HEK293T (cell line): ENCODE data around the gene FAM107B.

ENCODE experiments used
- CTCF ChIA-PET: fragments of 350-600 bp; formaldehyde crosslinking; extraction: SDS; loops from one replicate; lab custom pipeline; 2021; ENCODE audit warnings: antibody characterized with exemption, inconsistent platforms; lab: Yijun Ruan, JAX
- POLR2A ChIA-PET: fragments of 350-600 bp; formaldehyde crosslinking; extraction: SDS; loops from one replicate; lab custom pipeline; 2020; ENCODE audit warnings: antibody characterized with exemption, inconsistent platforms; lab: Yijun Ruan, JAX
- DNase-seq: peaks from one replicate; pipeline ENCODE4 v3.0.0; 2012; ENCODE audit warnings: mixed read lengths; ENCODE audit errors: extremely low spot score
- ARNT ChIP-seq: fragments of 450-650 bp; IDR thresholded peaks from 2 replicates; pipeline ENCODE4 v1.6.1; 2017; ENCODE audit warnings: mild to moderate bottlenecking
- BHLHE40 ChIP-seq: fragments of 450-650 bp; IDR thresholded peaks from 2 replicates; pipeline ENCODE4 v1.6.1; 2016; ENCODE audit warnings: mild to moderate bottlenecking, moderate library complexity, borderline replicate concordance
- CTBP1 ChIP-seq: fragments of 450-650 bp; IDR thresholded peaks from 2 replicates; pipeline ENCODE4 v1.6.1; 2016; ENCODE audit warnings: borderline replicate concordance
- ELF4 ChIP-seq: fragments of 450-650 bp; IDR thresholded peaks from 2 replicates; pipeline ENCODE4 v1.6.1; 2017; ENCODE audit warnings: antibody characterized with exemption
- FOXA1 ChIP-seq: fragments of 450-650 bp; IDR thresholded peaks from 2 replicates; pipeline ENCODE4 v1.6.1; 2016; ENCODE audit warnings: mild to moderate bottlenecking
- FOXK2 ChIP-seq: fragments of 450-650 bp; IDR thresholded peaks from 2 replicates; pipeline ENCODE4 v1.6.1; 2016; ENCODE audit warnings: mild to moderate bottlenecking
- FOXM1 ChIP-seq: fragments of 450-650 bp; IDR thresholded peaks from 2 replicates; pipeline ENCODE4 v1.6.1; 2017; ENCODE audit warnings: mild to moderate bottlenecking, borderline replicate concordance
- HDGF ChIP-seq: fragments of 450-650 bp; IDR thresholded peaks from 2 replicates; pipeline ENCODE4 v1.6.1; 2017; ENCODE audit warnings: antibody characterized with exemption, borderline replicate concordance
- L3MBTL2 ChIP-seq: fragments of 450-650 bp; conservative IDR thresholded peaks from 2 replicates; pipeline ENCODE4 v1.6.1; 2016; ENCODE audit warnings: mild to moderate bottlenecking
- LEF1 ChIP-seq: fragments of 450-650 bp; IDR thresholded peaks from 2 replicates; pipeline ENCODE4 v1.6.1; 2017; ENCODE audit warnings: mild to moderate bottlenecking, borderline replicate concordance
- NFRKB ChIP-seq: fragments of 450-650 bp; IDR thresholded peaks from 2 replicates; pipeline ENCODE4 v1.6.1; 2016; ENCODE audit warnings: mild to moderate bottlenecking, moderate library complexity
- PKNOX1 ChIP-seq: fragments of 450-650 bp; IDR thresholded peaks from 2 replicates; pipeline ENCODE4 v1.6.1; 2016
- SP1 ChIP-seq: fragments of 450-650 bp; IDR thresholded peaks from 2 replicates; pipeline ENCODE4 v1.6.1; 2017
- SUZ12 ChIP-seq: fragments of 450-650 bp; IDR thresholded peaks from 2 replicates; pipeline ENCODE4 v1.6.1; 2016; ENCODE audit warnings: mild to moderate bottlenecking
- TARDBP ChIP-seq: fragments of 450-650 bp; IDR thresholded peaks from 2 replicates; pipeline ENCODE4 v1.6.1; 2016

Gene FAM107B

GRCh38 chr10:14560791-14561765, 213.6 kb downstream of the FAM107B start:
- ChIA-PET CTCF (no interaction called here), POLR2A (no interaction called here)
- no peak for DNase-seq
- TF ChIP-seq CTBP1 (no peak), ARNT (no peak), FOXK2 (no peak), PKNOX1 (no peak), FOXA1 (no peak), SUZ12 (no peak), FOXM1 (no peak), SP1 (no peak), ELF4 (no peak)

GRCh38 chr10:14560274-14560673, 214.4 kb downstream of the FAM107B start:
- TF ChIP-seq FOXM1 (no peak), L3MBTL2 (no peak), CTBP1 (no peak), TARDBP (no peak), NFRKB (no peak)
- POLR2A ChIA-PET: no interaction called here
- no peak for DNase-seq
- CTCF ChIA-PET: no interaction called here

GRCh38 chr10:14558025-14558424, 216.7 kb downstream of the FAM107B start:
- POLR2A ChIA-PET: no interaction called here

GRCh38 chr10:14557567-14557966, 217.1 kb downstream of the FAM107B start:
- CTCF ChIA-PET: interaction anchor here (1.1 kb wide), 2 partner anchors 14 to 17 kb away, joined by 3 read pairs; no protein-coding TSS in a partner anchor
- POLR2A ChIA-PET: no interaction called here
- no peak for DNase-seq
- TF ChIP-seq PKNOX1: no peak
- TF ChIP-seq ELF4: no peak
- no peak for TF ChIP-seq HDGF
- no peak for TF ChIP-seq NFRKB
- no peak for TF ChIP-seq SP1
- TF ChIP-seq LEF1: no peak
- TF ChIP-seq SUZ12: no peak
- TF ChIP-seq CTBP1: no peak
- TF ChIP-seq BHLHE40: no peak
- TF ChIP-seq FOXA1: no peak
- TF ChIP-seq L3MBTL2: no peak
- TF ChIP-seq FOXK2: no peak

More at GRCh38 chr10:14558025-14558424, 216.7 kb downstream of the FAM107B start:
- no peak for DNase-seq
- no peak for TF ChIP-seq SP1
- CTCF ChIA-PET: interaction anchor here (1.1 kb wide), 1 partner anchor 17 kb away, joined by 3 read pairs; no protein-coding TSS in a partner anchor

- DNase-seq: peak; percentile 49
- ChIA-PET CTCF (interaction anchor here (0.6 to 1.1 kb wide), 4 partner anchors 9 to 281 kb away, joined by 3 read pairs; partner anchors contain the start of gene CDNF), POLR2A (interaction anchor here (1.0 kb wide), 1 partner anchor 11 kb away, joined by 3 read pairs; no protein-coding TSS in a partner anchor)
- no peak for TF ChIP-seq ARNT
- TF ChIP-seq FOXK2: no peak
- no peak for TF ChIP-seq CTBP1
- TF ChIP-seq PKNOX1: peak; percentile 63
- no peak for TF ChIP-seq LEF1
Observed at GRCh38 chr10:14556285-14556956, 218.3 kb downstream of the FAM107B start.

GRCh38 chr10:14555807-14556206, 218.9 kb downstream of the FAM107B start:
- no peak for DNase-seq
- ChIA-PET CTCF (interaction anchor here (0.6 kb wide), 1 partner anchor 9 kb away, joined by 3 read pairs; no protein-coding TSS in a partner anchor), POLR2A (no interaction called here)
- TF ChIP-seq ARNT (no peak), NFRKB (no peak), TARDBP (no peak), L3MBTL2 (no peak)
